Nephron progenitor cell (in vitro differentiated cells): ENCODE measurements around the gene FARP1.

Experiments
- DNase-seq: peaks from one replicate; pipeline ENCODE4 v3.0.0; 2021
- H3K27ac Mint-ChIP-seq: 2 replicates; pipeline ENCODE4 v1.8.0; 2021; ENCODE audit warnings: mild to moderate bottlenecking, moderate library complexity, mixed read lengths
- H3K27me3 Mint-ChIP-seq: 2 replicates; pipeline ENCODE4 v1.8.0; 2021; ENCODE audit warnings: mild to moderate bottlenecking, low read depth, mixed read lengths; ENCODE audit not compliant: poor library complexity
- H3K36me3 Mint-ChIP-seq: 2 replicates; pipeline ENCODE4 v1.8.0; 2021; ENCODE audit warnings: low read depth, mixed read lengths
- H3K4me1 Mint-ChIP-seq: 2 replicates; pipeline ENCODE4 v1.8.0; 2021; ENCODE audit warnings: mixed read lengths
- H3K4me3 Mint-ChIP-seq: 2 replicates; pipeline ENCODE4 v1.8.0; 2021; ENCODE audit warnings: mild to moderate bottlenecking, moderate library complexity, mixed read lengths
- H3K9me3 Mint-ChIP-seq: 2 replicates; pipeline ENCODE4 v1.8.0; 2021; ENCODE audit warnings: mild to moderate bottlenecking, moderate library complexity, mixed read lengths
- TF ChIP-seq, protein P1 (sequence below): fragments of 200-600 bp; sonication (generic); IDR thresholded peaks from 2 replicates; pipeline ENCODE4 v1.5.0; 2021; ENCODE audit warnings: antibody characterized with exemption

Gene FARP1

DNA sequence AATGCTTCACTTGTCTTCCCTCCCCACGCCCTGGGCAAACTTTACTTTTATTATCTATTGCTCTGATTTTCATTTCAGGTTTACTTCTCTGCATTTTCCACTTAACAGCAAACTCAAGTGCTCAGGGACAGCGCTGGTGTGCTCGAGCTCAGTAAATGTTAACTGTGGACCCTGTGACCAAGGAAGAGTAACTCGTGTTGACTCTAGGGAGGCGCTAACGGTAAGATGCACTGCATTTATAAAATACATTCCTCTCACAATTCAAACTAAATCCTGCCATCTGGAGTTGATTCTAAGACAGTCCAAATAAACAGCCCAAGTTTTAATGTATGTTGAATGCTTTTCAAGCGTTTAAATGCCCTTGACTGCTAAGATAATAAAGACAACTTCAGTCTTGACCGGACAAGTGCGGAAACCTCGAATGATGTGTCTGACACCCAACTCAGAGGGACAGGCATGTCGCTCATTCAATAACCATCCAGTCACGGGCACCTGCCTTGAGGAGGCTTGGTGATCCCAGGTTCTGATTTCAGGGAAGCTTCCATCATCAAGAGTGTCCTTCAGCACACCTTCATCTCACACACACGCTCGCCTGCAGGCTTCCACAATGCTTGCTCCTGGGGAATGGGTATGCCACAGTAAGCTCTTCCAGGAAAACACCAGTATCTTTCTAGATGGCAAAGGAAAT is 340.9 kb downstream of the FARP1 start:
- Mint-ChIP-seq H3K27me3 (peaks cover 3% of the 10 kb centered on the region), H3K27ac (peak overlapping the region; percentile 99), H3K36me3 (no peaks in the 10 kb centered on the region), H3K4me1 (peaks cover 97% of the 10 kb centered on the region), H3K9me3 (no peaks in the 10 kb centered on the region), H3K4me3 (peak overlapping the region; percentile 71)
- DNase-seq: no peak
- TF ChIP-seq, protein P1, sequence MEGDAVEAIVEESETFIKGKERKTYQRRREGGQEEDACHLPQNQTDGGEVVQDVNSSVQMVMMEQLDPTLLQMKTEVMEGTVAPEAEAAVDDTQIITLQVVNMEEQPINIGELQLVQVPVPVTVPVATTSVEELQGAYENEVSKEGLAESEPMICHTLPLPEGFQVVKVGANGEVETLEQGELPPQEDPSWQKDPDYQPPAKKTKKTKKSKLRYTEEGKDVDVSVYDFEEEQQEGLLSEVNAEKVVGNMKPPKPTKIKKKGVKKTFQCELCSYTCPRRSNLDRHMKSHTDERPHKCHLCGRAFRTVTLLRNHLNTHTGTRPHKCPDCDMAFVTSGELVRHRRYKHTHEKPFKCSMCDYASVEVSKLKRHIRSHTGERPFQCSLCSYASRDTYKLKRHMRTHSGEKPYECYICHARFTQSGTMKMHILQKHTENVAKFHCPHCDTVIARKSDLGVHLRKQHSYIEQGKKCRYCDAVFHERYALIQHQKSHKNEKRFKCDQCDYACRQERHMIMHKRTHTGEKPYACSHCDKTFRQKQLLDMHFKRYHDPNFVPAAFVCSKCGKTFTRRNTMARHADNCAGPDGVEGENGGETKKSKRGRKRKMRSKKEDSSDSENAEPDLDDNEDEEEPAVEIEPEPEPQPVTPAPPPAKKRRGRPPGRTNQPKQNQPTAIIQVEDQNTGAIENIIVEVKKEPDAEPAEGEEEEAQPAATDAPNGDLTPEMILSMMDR: no peak

DNA sequence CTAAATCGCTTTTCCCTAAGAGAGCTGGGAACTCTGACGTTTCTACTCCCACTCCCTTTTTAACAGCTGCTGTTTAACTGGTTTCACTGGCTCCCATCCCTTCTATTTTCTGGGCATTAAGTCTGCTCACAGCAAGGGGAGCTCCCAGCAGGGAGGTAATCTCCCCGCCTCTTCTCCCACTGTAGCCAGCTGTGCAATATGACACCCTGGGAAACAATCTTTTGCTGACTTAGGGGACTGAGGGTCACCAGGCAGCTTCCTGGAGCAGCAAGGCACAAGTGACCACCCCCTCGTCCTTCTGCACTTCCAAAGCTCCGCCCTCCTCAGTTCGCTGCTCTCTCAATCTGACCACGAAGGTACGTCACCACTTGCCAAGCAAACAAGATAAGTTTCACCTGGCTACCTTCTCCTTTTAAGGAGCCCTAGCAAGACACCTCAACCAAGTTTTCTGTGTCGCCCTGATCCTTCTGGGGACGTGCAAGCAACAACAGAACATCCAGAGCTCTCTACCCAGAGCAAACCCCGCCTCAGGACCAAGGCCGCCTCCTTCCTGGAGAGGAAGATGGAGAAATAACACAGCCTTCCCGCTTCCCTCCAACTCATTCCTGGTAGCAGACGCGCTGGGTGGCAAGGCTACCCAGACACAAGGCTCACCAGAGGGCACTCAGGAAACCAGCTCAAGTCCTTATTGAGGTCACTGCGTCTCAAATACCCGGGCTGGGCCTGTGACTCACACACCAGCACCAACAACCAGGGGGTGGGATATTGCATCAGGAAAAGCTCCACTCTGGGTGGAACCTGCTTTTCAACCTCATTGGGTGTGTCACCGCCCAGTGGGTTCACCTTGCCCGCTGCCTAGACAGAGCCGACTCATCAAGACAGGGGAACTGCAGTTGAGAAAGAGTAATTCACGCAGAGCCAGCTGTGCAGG is 341.7 kb downstream of the FARP1 start:
- Mint-ChIP-seq H3K36me3 (peaks cover 1% of the 10 kb centered on the region), H3K9me3 (no peaks in the 10 kb centered on the region), H3K27ac (peak overlapping the region; percentile 99), H3K27me3 (peaks cover 3% of the 10 kb centered on the region), H3K4me1 (peaks cover 97% of the 10 kb centered on the region), H3K4me3 (peak overlapping the region; percentile 71)
- DNase-seq: peak; percentile 78
- TF ChIP-seq, protein P1: no peak

DNA sequence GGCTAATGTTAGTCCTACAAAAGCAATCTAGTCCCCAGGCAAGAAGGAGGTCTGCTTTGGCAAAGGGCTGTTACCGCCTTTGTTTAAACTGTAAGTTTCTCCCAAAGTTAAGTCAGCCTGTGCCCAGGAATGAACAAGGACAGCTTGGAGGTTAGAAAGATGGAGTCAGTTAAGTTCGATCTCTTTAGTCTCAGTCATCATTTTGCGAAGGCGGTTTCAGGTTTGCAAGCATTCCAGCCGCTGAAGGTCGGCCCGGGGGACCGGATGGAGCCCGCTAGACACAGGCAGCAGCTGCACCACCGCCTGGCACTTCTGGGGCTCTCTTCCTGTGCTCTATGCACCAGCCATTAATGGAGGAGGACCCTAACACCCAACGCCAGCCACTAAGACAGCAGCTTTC is 342.7 kb downstream of the FARP1 start:
- peaks cover 5% of the 10 kb centered on the region for H3K36me3 Mint-ChIP-seq
- H3K4me1 Mint-ChIP-seq: peaks cover 100% of the 10 kb centered on the region
- H3K9me3 Mint-ChIP-seq: no peaks in the 10 kb centered on the region
- TF ChIP-seq, protein P1: no peak
- H3K27me3 Mint-ChIP-seq: peaks cover 3% of the 10 kb centered on the region
- H3K4me3 Mint-ChIP-seq: peak overlapping the region; percentile 30
- no peak for DNase-seq
- H3K27ac Mint-ChIP-seq: peak overlapping the region; percentile 99

DNA sequence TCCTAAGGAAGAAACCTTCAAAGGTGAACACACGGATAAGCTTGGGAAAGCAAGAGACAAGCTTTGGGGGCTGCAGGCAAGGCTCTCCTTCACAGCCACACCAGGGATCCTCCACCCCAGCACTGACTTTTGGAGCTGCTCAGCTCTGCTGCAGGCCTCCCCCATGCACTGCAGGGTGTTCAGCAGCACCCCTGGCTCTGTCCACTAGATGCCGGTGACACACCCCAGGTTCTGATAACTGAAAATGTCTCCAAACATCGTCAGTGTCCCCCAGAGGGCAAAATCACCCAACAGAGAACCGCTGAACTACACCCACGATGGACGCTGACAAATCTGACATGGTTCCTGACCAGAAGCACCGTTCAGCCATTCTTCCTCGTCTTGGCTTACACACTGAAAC is 343.5 kb downstream of the FARP1 start:
- Mint-ChIP-seq H3K36me3 (peaks cover 5% of the 10 kb centered on the region), H3K4me1 (peaks cover 100% of the 10 kb centered on the region), H3K27me3 (peaks cover 3% of the 10 kb centered on the region), H3K27ac (peak overlapping the region; percentile 99), H3K4me3 (peak overlapping the region; percentile 8), H3K9me3 (no peaks in the 10 kb centered on the region)
- TF ChIP-seq, protein P1: no peak
- DNase-seq: no peak

DNA sequence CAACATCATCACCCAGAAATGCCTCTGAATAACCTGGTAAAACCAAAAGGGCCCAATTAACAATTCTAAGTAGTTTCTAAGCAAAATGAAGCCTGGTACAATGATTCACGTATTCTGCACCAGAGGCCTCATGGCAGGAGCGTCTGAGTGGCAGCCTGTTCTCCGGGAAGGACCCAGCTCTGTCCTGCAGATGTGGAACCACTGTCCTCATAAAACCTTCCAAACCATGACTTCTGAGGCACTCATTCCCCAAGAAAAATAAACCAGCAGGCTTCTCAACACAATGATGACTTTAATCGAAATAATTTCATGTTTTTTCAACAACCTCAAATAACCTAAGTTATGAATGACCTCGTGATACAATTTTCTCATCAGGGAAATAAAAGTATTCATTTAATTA is 344.1 kb downstream of the FARP1 start:
- peaks cover 100% of the 10 kb centered on the region for H3K4me1 Mint-ChIP-seq
- H3K27ac Mint-ChIP-seq: peak overlapping the region; percentile 80
- no peak for DNase-seq

More for the DNA sequence above, 344.1 kb downstream of the FARP1 start:
- TF ChIP-seq, protein P1: no peak
- H3K4me3 Mint-ChIP-seq: peak overlapping the region; percentile 8
- H3K27me3 Mint-ChIP-seq: peaks cover 3% of the 10 kb centered on the region
- H3K9me3 Mint-ChIP-seq: no peaks in the 10 kb centered on the region
- peaks cover 5% of the 10 kb centered on the region for H3K36me3 Mint-ChIP-seq
